ENCODE data around the gene SLC25A17.
"Not testable (repeated sequence)": the region's sequence is repeated elsewhere in the genome, so short reads cannot be mapped to it uniquely, and the experiment has no call there.

The SLC25A17 gene

GRCh38 chr22:40818747-40819598 lies at the start of gene SLC25A17:
Gene SLC25A17, minus strand, starts transcription at chr22:40819346. Its CDS starts 98 bp downstream, at chr22:40819248.
- peak; percentile 80 to 84 for DNase-seq

- DNase-seq: not testable (repeated sequence)
Observed at GRCh38 chr22:40868379-40868778, 49.2 kb upstream of the SLC25A17 start.

- DNase-seq: no peak
Observed at GRCh38 chr22:40867109-40867508, 48.0 kb upstream of the SLC25A17 start.

DNA sequence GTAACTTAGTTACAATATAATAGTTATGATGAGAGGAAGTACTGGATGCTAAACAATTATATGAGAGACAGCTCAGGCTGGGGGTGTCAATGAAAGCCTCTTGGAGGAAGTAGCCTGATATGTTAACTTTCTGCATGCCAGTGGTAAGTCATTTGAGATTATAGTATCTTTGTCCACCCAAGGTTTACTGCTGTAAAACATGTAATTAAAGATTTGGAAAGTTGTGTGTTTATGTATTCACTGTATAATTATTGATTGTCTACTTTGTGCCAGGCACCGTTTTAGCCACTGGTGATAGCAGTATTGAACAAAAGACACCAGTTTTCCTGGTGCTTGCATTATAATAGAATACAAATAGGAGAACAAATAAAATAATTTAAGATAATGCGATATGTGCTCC lies 43.4 kb upstream of the SLC25A17 start:
- DNase-seq: no peak

DNA sequence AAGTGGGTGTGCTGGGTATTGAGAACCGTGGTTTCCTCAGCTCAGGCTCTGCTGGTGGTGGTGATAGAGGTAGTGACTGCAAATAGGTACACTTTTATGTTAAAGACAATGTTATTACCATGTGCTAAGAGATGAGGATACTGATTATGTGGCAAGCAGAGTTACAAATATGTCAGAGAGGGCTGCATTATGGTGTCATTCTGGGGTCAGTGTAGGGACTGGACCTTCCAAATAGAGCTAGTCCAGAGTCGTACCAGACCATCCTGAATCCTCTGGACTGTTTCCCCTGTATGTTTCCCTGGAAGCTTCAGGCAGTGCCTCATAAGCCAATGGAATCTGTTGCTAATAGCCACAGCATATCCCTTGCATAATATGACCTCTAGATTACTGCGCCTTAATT lies 42.9 kb upstream of the SLC25A17 start, which contains the start of gene DNAJB7:
Gene DNAJB7, minus strand, starts transcription at position 101 of the 400 bp plus-strand sequence. CDS start 119 bp downstream, outside the sequence.
- no peak for DNase-seq

DNA sequence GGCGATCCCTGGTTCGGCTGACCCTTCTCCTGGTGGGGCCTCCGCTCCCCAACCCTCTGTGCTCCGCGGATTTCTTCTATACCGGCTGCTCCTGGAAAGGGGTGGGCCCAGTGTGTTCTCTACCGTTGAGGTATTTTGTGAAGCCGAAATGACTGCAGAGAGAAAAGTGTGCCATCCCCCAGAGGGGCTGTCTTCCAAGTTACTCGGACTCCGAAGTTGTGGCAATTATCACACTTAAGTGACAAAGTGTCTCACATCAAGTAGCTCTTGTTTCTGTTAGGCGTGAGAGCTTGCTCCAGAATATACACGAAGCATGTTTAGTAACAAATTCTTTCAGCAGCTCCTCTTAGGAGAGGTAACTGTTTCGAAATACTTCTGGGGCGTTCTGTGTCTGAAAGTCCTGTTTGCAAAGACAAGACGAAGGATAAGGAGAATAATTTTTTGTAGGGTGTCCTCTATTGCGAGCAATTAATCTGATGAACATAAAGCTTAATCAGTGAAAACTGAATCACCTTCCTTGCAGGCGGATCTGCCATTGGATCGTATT lies 38.2 kb upstream of the SLC25A17 start:
- DNase-seq: no peak

DNA sequence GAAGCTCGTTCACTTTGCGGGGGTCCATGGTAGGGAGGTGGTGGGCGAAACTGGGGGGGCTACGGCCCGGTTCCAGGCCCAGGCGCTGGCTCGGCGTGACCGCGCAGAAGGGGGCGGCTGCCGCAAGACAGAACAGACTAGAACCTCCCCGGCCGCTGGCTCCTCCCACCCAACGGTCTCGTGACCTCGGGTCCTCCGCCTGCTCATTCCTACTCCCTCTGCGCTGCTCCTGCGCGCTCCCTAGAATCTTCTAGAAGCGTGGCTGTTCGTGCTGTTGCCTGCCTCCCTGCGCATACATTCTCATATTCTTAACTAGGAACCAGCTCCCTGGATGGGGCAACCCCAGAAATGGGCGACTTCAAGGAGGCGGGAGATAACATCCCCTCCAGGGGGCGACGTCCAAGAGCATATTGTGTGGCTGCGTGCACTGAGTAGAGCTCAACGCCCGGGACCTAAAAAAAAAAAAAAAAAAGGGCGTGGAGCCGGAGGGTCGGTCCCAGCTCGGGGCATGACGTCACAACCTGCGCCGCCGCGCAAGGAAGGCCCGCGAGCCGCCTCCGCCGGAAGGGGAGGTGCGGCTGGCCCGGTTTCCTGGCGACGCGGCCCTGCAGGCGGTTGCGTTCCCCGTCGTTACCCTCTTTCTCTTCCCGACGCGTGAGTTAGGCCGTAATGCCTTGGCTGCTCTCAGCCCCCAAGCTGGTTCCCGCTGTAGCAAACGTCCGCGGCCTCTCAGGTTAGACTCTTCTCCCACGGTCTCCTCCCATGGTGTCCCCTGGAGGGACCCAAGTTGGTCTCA lies 37.6 kb upstream of the SLC25A17 start, which contains the start of the genes ST13 and XPNPEP3:
Gene ST13, minus strand, starts transcription at position 127 of the 796 bp plus-strand sequence. Its CDS starts 99 bp downstream, at position 28.
Gene XPNPEP3, plus strand, starts transcription at position 636 of the 796 bp plus-strand sequence. Its CDS starts 34 bp downstream, at position 670.
- DNase-seq: peak; percentile 96

GRCh38 chr22:40855979-40856512 lies 36.9 kb upstream of the SLC25A17 start:
- DNase-seq: peak; percentile 10 to 19

DNA sequence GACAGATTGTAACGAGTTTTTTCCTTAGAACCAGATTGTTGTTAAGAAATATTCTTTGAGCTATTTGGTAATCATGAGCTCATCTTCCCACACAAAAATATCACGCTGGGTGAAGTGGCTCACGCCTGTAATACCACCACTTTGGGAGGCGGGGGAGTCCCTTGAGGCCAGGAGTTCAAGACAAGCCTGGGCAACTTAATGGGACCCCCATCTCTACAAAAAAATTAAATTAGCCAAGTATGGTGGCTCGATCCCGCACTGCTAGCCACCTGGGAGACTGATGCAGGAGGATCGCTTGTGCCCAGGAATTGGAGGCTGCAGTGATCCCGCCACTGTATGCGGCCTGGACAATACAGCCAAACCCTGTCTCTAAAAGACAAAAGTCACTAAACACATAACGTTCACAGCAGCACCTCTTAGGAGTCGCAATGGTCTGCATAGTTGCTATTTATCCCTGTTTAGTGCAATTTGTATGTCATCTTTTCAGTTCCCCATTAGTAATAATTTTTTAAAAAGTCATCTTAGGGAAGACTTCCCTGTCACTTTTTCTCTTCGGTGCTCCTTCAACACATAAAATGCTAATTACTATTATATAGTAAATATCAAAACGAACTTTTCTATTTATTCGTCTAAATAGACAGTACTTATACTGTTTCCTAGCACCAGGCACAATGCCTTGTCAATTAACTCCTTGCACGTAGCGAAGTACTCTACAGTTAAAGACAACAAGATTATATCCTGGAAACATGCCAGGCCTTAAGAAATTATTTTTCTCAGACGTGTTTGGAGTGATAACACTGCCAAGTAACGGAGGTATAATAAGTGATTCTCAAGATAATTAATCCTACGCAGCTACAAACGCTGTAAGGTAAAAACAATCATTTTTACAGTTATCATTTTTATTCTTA lies 36.2 kb upstream of the SLC25A17 start:
- no peak for DNase-seq

GRCh38 chr22:40853961-40854360 lies 34.8 kb upstream of the SLC25A17 start:
- DNase-seq: no peak

DNA sequence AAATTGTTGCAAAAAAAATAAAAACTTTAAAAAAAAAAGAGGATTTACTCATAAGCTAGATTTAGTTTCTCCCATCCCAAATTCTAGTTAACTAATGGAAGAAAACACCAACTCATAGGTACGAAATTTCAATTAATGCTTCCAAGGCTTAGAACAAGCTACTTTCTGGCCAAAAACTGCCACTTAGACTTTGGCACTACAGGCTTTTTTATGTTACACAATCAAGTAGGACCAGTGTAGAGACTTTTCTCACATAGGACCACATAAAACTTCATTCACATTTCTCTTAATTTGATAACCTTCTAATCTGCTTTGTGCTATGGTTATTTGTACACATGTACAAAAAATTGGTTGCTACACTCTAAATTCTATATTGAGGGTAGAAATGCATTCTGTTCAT lies 34.2 kb upstream of the SLC25A17 start:
- no peak for DNase-seq

GRCh38 chr22:40845816-40846215 lies 26.7 kb upstream of the SLC25A17 start:
- not testable (repeated sequence) for DNase-seq

DNA sequence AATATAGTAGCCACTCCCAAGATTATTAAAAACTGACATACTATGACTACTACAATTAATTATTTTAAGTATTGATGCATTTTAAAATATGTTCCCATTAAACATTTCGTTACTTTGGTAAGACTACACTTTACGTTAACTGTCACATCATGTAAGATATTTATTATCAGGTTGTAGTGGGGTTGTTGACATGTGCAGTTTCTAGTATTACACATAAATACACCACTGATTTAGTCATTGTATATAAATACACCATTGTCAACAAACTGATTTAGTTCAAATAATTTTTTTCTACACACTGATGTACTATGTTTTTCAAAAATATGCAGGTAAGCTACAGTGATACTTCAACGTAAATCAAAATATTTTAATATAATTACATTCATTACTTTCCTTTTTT lies 25.8 kb upstream of the SLC25A17 start:
- no peak for DNase-seq

GRCh38 chr22:40838486-40838885 lies 19.3 kb upstream of the SLC25A17 start:
- no peak for DNase-seq

- DNase-seq: no peak
Observed at GRCh38 chr22:40834619-40835018, 15.5 kb upstream of the SLC25A17 start.

- DNase-seq: no peak
Observed at GRCh38 chr22:40829131-40829530, 10.0 kb upstream of the SLC25A17 start.

GRCh38 chr22:40826984-40827741 lies 8.0 kb upstream of the SLC25A17 start:
- no peak for DNase-seq

DNA sequence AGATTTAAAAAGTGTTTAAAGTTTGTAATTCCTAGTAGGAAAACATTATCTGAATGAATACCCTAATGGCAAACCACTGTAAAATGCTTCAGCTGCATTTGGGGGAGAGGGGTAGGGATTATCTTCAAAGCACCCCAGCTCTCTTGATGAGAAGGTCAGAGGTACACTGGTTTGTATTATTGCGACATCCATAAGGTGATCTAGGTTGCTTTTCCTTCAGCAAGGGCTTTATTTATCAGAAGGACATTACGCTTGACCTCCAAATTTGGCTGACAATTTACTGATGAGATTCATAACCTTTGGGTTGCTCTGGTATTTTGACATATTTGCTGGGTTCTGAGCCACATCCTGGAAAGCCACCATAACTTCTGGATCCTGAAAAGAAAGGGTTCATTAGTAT lies 7.1 kb upstream of the SLC25A17 start:
- DNase-seq: not testable (repeated sequence)

GRCh38 chr22:40823426-40823825 lies 4.3 kb upstream of the SLC25A17 start:
- no peak for DNase-seq

DNA sequence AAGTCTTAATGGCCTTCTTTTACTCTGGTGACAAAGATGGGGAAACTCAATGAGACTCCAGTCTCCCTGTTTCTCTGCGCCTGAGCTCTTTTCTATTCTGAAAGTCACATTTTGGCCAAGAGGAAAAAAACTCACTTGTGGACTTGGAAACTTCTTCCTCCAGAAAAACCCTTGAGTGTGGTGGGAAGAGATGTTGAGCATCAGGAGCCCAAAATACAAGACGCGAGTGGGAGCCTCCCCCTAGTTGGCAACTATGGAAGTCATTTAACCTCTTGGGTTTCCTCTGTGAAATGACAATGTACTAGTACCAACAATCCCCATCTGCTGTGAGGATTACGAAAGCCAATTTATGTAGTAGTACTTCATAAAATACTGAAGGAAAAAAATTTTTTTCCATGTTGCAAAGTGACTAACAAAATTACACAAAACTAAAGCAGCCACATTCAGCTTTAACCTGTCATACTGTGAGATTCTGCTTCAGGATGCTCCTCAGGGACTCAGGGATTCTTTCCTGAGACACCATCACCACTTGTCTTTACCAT lies 524 bp upstream of the SLC25A17 start:
- no peak for DNase-seq

All from stimulated activated CD4-positive, alpha-beta T cell treated with anti-CD3 and anti-CD28 coated beads, Interleukin-2, amount 100 ng/mL, for 48 hours (primary cell).